Measurements from ENCODE around the gene AZIN2.
"Not testable (repeated sequence)": the region's sequence is repeated elsewhere in the genome, so short reads cannot be mapped to it uniquely, and the experiment has no call there.

AZIN2 gene

GRCh38 chr1:33055210-33056008 is 25.5 kb upstream of the AZIN2 start:
- peak; percentile 85 for DNase-seq
- in situ Hi-C loops (cut with HindIII; ENCODE audit: low pct_ligation_motif_present, low pct_unique_long_range_greater_than_20kb, low sequenced_read_pairs): no loop called here

- no peak for DNase-seq
- in situ Hi-C loops (cut with HindIII; ENCODE audit: low pct_ligation_motif_present, low pct_unique_long_range_greater_than_20kb, low sequenced_read_pairs): no loop called here
Observed at GRCh38 chr1:33056426-33056825, 24.5 kb upstream of the AZIN2 start.

GRCh38 chr1:33057095-33057494 is 23.9 kb upstream of the AZIN2 start:
- in situ Hi-C loops (cut with HindIII; ENCODE audit: low pct_ligation_motif_present, low pct_unique_long_range_greater_than_20kb, low sequenced_read_pairs): no loop called here

GRCh38 chr1:33060579-33061083 is 20.3 kb upstream of the AZIN2 start:
- in situ Hi-C loops (cut with HindIII; ENCODE audit: low pct_ligation_motif_present, low pct_unique_long_range_greater_than_20kb, low sequenced_read_pairs): no loop called here
- no peak for DNase-seq

More at GRCh38 chr1:33057095-33057494, 23.9 kb upstream of the AZIN2 start:
- no peak for DNase-seq

- in situ Hi-C loops (cut with HindIII; ENCODE audit: low pct_ligation_motif_present, low pct_unique_long_range_greater_than_20kb, low sequenced_read_pairs): no loop called here
- no peak for DNase-seq
Observed at GRCh38 chr1:33061834-33062233, 19.1 kb upstream of the AZIN2 start.

GRCh38 chr1:33064284-33064683 is 16.7 kb upstream of the AZIN2 start:
- DNase-seq; in situ Hi-C loops (cut with HindIII; ENCODE audit: low pct_ligation_motif_present, low pct_unique_long_range_greater_than_20kb, low sequenced_read_pairs): not testable (repeated sequence)

- in situ Hi-C loops (cut with HindIII; ENCODE audit: low pct_ligation_motif_present, low pct_unique_long_range_greater_than_20kb, low sequenced_read_pairs): no loop called here
- no peak for DNase-seq
Observed at GRCh38 chr1:33065301-33065700, 15.7 kb upstream of the AZIN2 start.

- in situ Hi-C loops (cut with HindIII; ENCODE audit: low pct_ligation_motif_present, low pct_unique_long_range_greater_than_20kb, low sequenced_read_pairs); DNase-seq: not testable (repeated sequence)
Observed at GRCh38 chr1:33066477-33066876, 14.5 kb upstream of the AZIN2 start.

- DNase-seq; in situ Hi-C loops (cut with HindIII; ENCODE audit: low pct_ligation_motif_present, low pct_unique_long_range_greater_than_20kb, low sequenced_read_pairs): not testable (repeated sequence)
Observed at GRCh38 chr1:33068108-33068507, 12.8 kb upstream of the AZIN2 start.

- no peak for DNase-seq
- in situ Hi-C loops (cut with HindIII; ENCODE audit: low pct_ligation_motif_present, low pct_unique_long_range_greater_than_20kb, low sequenced_read_pairs): no loop called here
Observed at GRCh38 chr1:33070628-33071027, 10.3 kb upstream of the AZIN2 start.

- in situ Hi-C loops (cut with HindIII; ENCODE audit: low pct_ligation_motif_present, low pct_unique_long_range_greater_than_20kb, low sequenced_read_pairs): no loop called here
- DNase-seq: no peak
Observed at GRCh38 chr1:33072707-33073106, 8.2 kb upstream of the AZIN2 start.

GRCh38 chr1:33074193-33074945 is 6.6 kb upstream of the AZIN2 start:
- in situ Hi-C loops (cut with HindIII; ENCODE audit: low pct_ligation_motif_present, low pct_unique_long_range_greater_than_20kb, low sequenced_read_pairs): no loop called here

GRCh38 chr1:33078030-33078591 is 2.8 kb upstream of the AZIN2 start:
- in situ Hi-C loops (cut with HindIII; ENCODE audit: low pct_ligation_motif_present, low pct_unique_long_range_greater_than_20kb, low sequenced_read_pairs): no loop called here
- DNase-seq: no peak

More at GRCh38 chr1:33074193-33074945, 6.6 kb upstream of the AZIN2 start:
- no peak for DNase-seq

- in situ Hi-C loops (cut with HindIII; ENCODE audit: low pct_ligation_motif_present, low pct_unique_long_range_greater_than_20kb, low sequenced_read_pairs): no loop called here
Observed at GRCh38 chr1:33080373-33080772, 580 bp upstream of the AZIN2 start.

GRCh38 chr1:33081554-33082305 is 777 bp downstream of the AZIN2 start:
- DNase-seq: no peak
- in situ Hi-C loops (cut with HindIII; ENCODE audit: low pct_ligation_motif_present, low pct_unique_long_range_greater_than_20kb, low sequenced_read_pairs): no loop called here

More at GRCh38 chr1:33080373-33080772, 580 bp upstream of the AZIN2 start:
- DNase-seq: no peak

- no peak for DNase-seq
- in situ Hi-C loops (cut with HindIII; ENCODE audit: low pct_ligation_motif_present, low pct_unique_long_range_greater_than_20kb, low sequenced_read_pairs): no loop called here
Observed at GRCh38 chr1:33082575-33083108, 1.7 kb downstream of the AZIN2 start.

- in situ Hi-C loops (cut with HindIII; ENCODE audit: low pct_ligation_motif_present, low pct_unique_long_range_greater_than_20kb, low sequenced_read_pairs): no loop called here
- no peak for DNase-seq
Observed at GRCh38 chr1:33085332-33085731, 4.4 kb downstream of the AZIN2 start.

- in situ Hi-C loops (cut with HindIII; ENCODE audit: low pct_ligation_motif_present, low pct_unique_long_range_greater_than_20kb, low sequenced_read_pairs): no loop called here
Observed at GRCh38 chr1:33086384-33086850, 5.5 kb downstream of the AZIN2 start.

More at GRCh38 chr1:33086384-33086850, 5.5 kb downstream of the AZIN2 start:
- peak; percentile 59 for DNase-seq

Measured in ACHN (cell line).